ENCODE data around the gene OSTN.

DNA sequence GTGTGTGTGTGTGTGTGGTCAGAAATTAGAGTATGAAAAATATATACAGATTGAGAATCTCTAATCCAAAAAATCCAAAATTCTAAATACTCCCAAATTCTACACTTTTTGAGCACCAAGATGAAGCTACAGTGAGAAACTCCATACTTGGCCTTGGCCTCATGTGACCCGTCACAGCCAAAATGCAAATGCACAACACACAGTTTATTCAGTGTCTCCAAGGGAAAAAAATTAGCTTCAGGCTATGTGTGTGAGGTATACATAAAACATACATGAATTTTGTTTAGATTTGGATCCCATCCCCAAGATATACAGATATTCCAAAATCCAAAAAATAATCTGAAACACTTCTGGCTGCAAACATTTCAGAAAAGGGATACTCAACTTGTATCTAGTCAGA, 33.2 kb upstream of the OSTN start:
- no peak for TF ChIP-seq CTCF (IDR thresholded peaks at IDR 0.05)
- no peak for TF ChIP-seq POLR2A (IDR thresholded peaks at IDR 0.05)
- TF ChIP-seq EP300 (IDR thresholded peaks at IDR 0.05) = no peak

Measured in suprapubic skin (tissue), 3 donors.